IMR-90 (cell line): ENCODE data around the gene CPLX1. TPM values are rescaled to one million over a fixed set of nuclear protein-coding genes. Genes with fewer than 3 reads are reported as not detected.

ENCODE experiments used
- ATAC-seq: fragments of 200-7000 bp; cut with Tn5 transposase; 2 replicates; pipeline ENCODE4 v1.9.1; 2020; ENCODE audit warnings: low read depth, mild to moderate bottlenecking, moderate library complexity
- BruUV-seq: library from RNA; stranded (reverse); fragments of 400-500 nt; replicated peaks from 2 replicates; lab custom pipeline; 2021; lab: Mats Ljungman, UMichigan
- CTCF ChIA-PET: fragments of 300-600 bp; formaldehyde crosslinking; extraction: SDS; loops from one replicate; lab custom pipeline; 2021; ENCODE audit warnings: antibody characterized with exemption; lab: Yijun Ruan, JAX
- POLR2A ChIA-PET: fragments of 300-600 bp; sonication (Branson Sonifier 250); formaldehyde crosslinking; loops from one replicate; lab custom pipeline; 2022; ENCODE audit warnings: antibody characterized with exemption; ENCODE audit not compliant: unreplicated experiment; lab: Charles Lee
- DNase-seq: peaks from one replicate; pipeline ENCODE4 v3.0.0; 2013
- H2AFZ ChIP-seq: replicated peaks from 2 replicates; pipeline ENCODE3; 2013; ENCODE audit warnings: low read length, mild to moderate bottlenecking; ENCODE audit not compliant: poor library complexity
- H2AK5ac ChIP-seq: 2 replicates; pipeline ENCODE4 v1.6.1; 2013; ENCODE audit warnings: low read depth, low read length, inconsistent platforms
- H2AK9ac ChIP-seq: replicated peaks from 2 replicates; pipeline ENCODE3; 2013; ENCODE audit warnings: mild to moderate bottlenecking, low read depth, low read length, moderate library complexity; ENCODE audit not compliant: poor library complexity
- H2BK120ac ChIP-seq: 2 replicates; pipeline ENCODE4 v1.6.1; 2013; ENCODE audit warnings: low read depth, low read length, inconsistent platforms
- H2BK15ac ChIP-seq: 3 replicates; pipeline ENCODE4 v1.6.1; 2013; ENCODE audit warnings: low read depth, low read length, inconsistent platforms
- H2BK20ac ChIP-seq: 2 replicates; pipeline ENCODE4 v1.6.1; 2013; ENCODE audit warnings: low read depth, mild to moderate bottlenecking, inconsistent platforms, low read length, moderate library complexity
- H2BK5ac ChIP-seq: 2 replicates; pipeline ENCODE4 v1.6.1; 2013; ENCODE audit warnings: mild to moderate bottlenecking, low read depth, low read length, inconsistent platforms; ENCODE audit not compliant: poor library complexity, severe bottlenecking
- H3K14ac ChIP-seq: replicated peaks from 2 replicates; pipeline ENCODE4 v1.6.1; 2013; ENCODE audit warnings: low read depth, low read length, inconsistent platforms
- H3K18ac ChIP-seq: 2 replicates; pipeline ENCODE4 v1.6.1; 2013; ENCODE audit warnings: low read depth, low read length, control low read depth
- H3K23ac ChIP-seq: 2 replicates; pipeline ENCODE4 v1.6.1; 2013; ENCODE audit warnings: low read depth, low read length, inconsistent platforms
- H3K27ac ChIP-seq: 2 replicates; pipeline ENCODE4 v1.5.1; 2013; ENCODE audit warnings: mild to moderate bottlenecking, control low read depth, low read length; ENCODE audit not compliant: insufficient read depth
- H3K27me3 ChIP-seq: 2 replicates; pipeline ENCODE4 v1.6.1; 2013; ENCODE audit warnings: low read length; ENCODE audit not compliant: control insufficient read depth, insufficient read depth
- H3K36me3 ChIP-seq: 2 replicates; pipeline ENCODE4 v1.6.1; 2013; ENCODE audit warnings: low read length, mixed read lengths; ENCODE audit not compliant: control insufficient read depth, insufficient read depth
- H3K4ac ChIP-seq: 2 replicates; pipeline ENCODE4 v1.6.1; 2013; ENCODE audit warnings: low read depth, low read length, inconsistent platforms
- H3K4me1 ChIP-seq: 2 replicates; pipeline ENCODE4 v1.6.1; 2013; ENCODE audit warnings: low read length, mixed read lengths; ENCODE audit not compliant: control insufficient read depth, insufficient read depth
- H3K4me2 ChIP-seq: 2 replicates; pipeline ENCODE4 v1.6.1; 2013; ENCODE audit warnings: low read depth, mild to moderate bottlenecking, control low read depth, low read length, moderate library complexity
- H3K4me3 ChIP-seq: 2 replicates; pipeline ENCODE4 v1.5.1; 2013; ENCODE audit warnings: low read depth, mild to moderate bottlenecking, control low read depth, low read length, moderate library complexity; ENCODE audit not compliant: insufficient read depth
- H3K56ac ChIP-seq: 2 replicates; pipeline ENCODE4 v1.6.1; 2013; ENCODE audit warnings: low read length, inconsistent platforms; ENCODE audit not compliant: insufficient read depth; ENCODE audit errors: extremely low read depth
- H3K79me1 ChIP-seq, 2 experiments: 2 replicates each; pipeline ENCODE4 v1.6.1; 2013; ENCODE audit warnings: low read length in 2 of 2, inconsistent platforms in 1 of 2, low read depth in 1 of 2
- H3K9ac ChIP-seq: 2 replicates; pipeline ENCODE4 v1.6.1; 2013; ENCODE audit warnings: low read depth, low read length, control low read depth
- H3K9me1 ChIP-seq: 2 replicates; pipeline ENCODE4 v1.6.1; 2013; ENCODE audit warnings: low read length, inconsistent platforms; ENCODE audit not compliant: insufficient read depth
- H3K9me3 ChIP-seq: 2 replicates; pipeline ENCODE4 v1.6.1; 2013; ENCODE audit warnings: low read length; ENCODE audit not compliant: control insufficient read depth, insufficient read depth
- H4K20me1 ChIP-seq: 2 replicates; pipeline ENCODE4 v1.6.1; 2013; ENCODE audit warnings: low read length, inconsistent platforms; ENCODE audit not compliant: insufficient read depth
- H4K5ac ChIP-seq: 2 replicates; pipeline ENCODE4 v1.6.1; 2013; ENCODE audit warnings: mild to moderate bottlenecking, low read depth, low read length, control low read depth
- H4K8ac ChIP-seq, 2 experiments: 2 replicates each; pipeline ENCODE4 v1.6.1; 2013; ENCODE audit warnings: low read depth in 2 of 2, low read length in 2 of 2, control low read depth in 1 of 2, inconsistent platforms in 1 of 2
- H4K91ac ChIP-seq: 2 replicates; pipeline ENCODE4 v1.6.1; 2013; ENCODE audit warnings: low read depth, low read length, inconsistent platforms; ENCODE audit not compliant: insufficient read depth
- BHLHE40 ChIP-seq: fragments of 150-350 bp; IDR thresholded peaks from 2 replicates; pipeline ENCODE4 v1.6.1; 2016; ENCODE audit warnings: mild to moderate bottlenecking, low read depth, low read length
- CTCF ChIP-seq: conservative IDR thresholded peaks from 2 replicates; pipeline ENCODE4 v1.5.1; 2012; ENCODE audit warnings: mild to moderate bottlenecking, low read depth, low read length, improper control_type of control experiment
- POLR2A ChIP-seq: IDR thresholded peaks from 2 replicates; pipeline ENCODE4 v1.6.1; 2012; ENCODE audit warnings: mild to moderate bottlenecking, low read depth, low read length
- RCOR1 ChIP-seq: IDR thresholded peaks from 2 replicates; pipeline ENCODE4 v1.6.1; 2012; ENCODE audit warnings: mild to moderate bottlenecking, low read length, improper control_type of control experiment; ENCODE audit not compliant: insufficient replicate concordance
- WGBS, 2 experiments: methylation state at CpG; one replicate each; pipeline versions ENCODE4 v1.1.5 to v1.1.7; 2013; ENCODE audit warnings: missing lambda C conversion rate in 2 of 2; ENCODE audit not compliant: insufficient read length in 1 of 2; ENCODE audit errors: extremely low coverage in 2 of 2; 5-methylcytosine and 5-hydroxymethylcytosine counted together
- dilution Hi-C: fragments of 300-500 bp; cut with HindIII; formaldehyde crosslinking; loops from one replicate; pipeline ENCODE4 v1.14.3; 2018; ENCODE audit warnings: low sequenced_read_pairs; ENCODE audit not compliant: unreplicated experiment
- in situ Hi-C: fragments of 300-500 bp; cut with MboI; formaldehyde crosslinking; loops from 3 replicates; pipeline ENCODE4 v1.14.3; 2019; ENCODE audit warnings: low sequenced_read_pairs, inconsistent platforms, mixed read lengths
- intact Hi-C: fragments of 100-400 bp; cut with micrococcal nuclease; formaldehyde crosslinking; loops from 2 replicates; pipeline ENCODE4 v1.10.0; 2022
- polyA plus RNA-seq, 3 experiments: library from polyadenylated mRNA; depleted of rRNA; stranded (reverse); fragments of >200 nt; gene quantifications; 2 replicates each; pipeline ENCODE4 v1.2.3, GENCODE V29; 2012; ENCODE audit warnings: low replicate concordance in 1 of 3
- total RNA-seq: library from RNA; depleted of rRNA; stranded (reverse); fragments of >200 nt; gene quantifications from 2 replicates; pipeline ENCODE4 v1.2.3, GENCODE V29; 2012

The CPLX1 gene
- total and polyA plus RNA-seq, 2 of the 4 experiments (the other 2 are of a cell fraction): 0.05 TPM; not detected in 1

GRCh38 chr4:820230-821172, 5.4 kb downstream of the CPLX1 start:
- dilution Hi-C loops (no loop called here), in situ Hi-C loops (no loop called here), intact Hi-C loops (no loop called here)
- no peak for TF ChIP-seq CTCF
- TF ChIP-seq POLR2A: no peak
- TF ChIP-seq RCOR1: no peak
- no peak for TF ChIP-seq BHLHE40
- no peak overlapping the region for H3K18ac ChIP-seq
- no peak overlapping the region for H3K23ac ChIP-seq
- H3K4me3 ChIP-seq: no peak overlapping the region
- H3K79me1 ChIP-seq: no peaks in the 10 kb centered on the region
- no peak overlapping the region for H2BK15ac ChIP-seq
- H3K9me1 ChIP-seq: no peaks in the 10 kb centered on the region
- no peak overlapping the region for H3K27ac ChIP-seq
- no peak overlapping the region for H3K14ac ChIP-seq
- BruUV-seq: no TSS peak
- H3K4ac ChIP-seq: no peak overlapping the region
- DNase-seq: no peak
- H2AFZ ChIP-seq: no peak overlapping the region
- H4K20me1 ChIP-seq: no peaks in the 10 kb centered on the region; the same call in 1 of the 2 replicates
- H2AK9ac ChIP-seq: peak overlapping the region; percentile 16
- H3K4me2 ChIP-seq: no peak overlapping the region
- peaks cover 82% of the 10 kb centered on the region for H3K27me3 ChIP-seq
- no peak overlapping the region for H4K8ac ChIP-seq
- no peak overlapping the region for H2AK5ac ChIP-seq
- no peak overlapping the region for H3K9ac ChIP-seq
- no peak overlapping the region for H2BK120ac ChIP-seq
- ATAC-seq: no peak
- WGBS, 2 experiments: 72% methylated on average over 15 of the region's 24 CpGs; no CpG with 5 or more reads in 1 of the 2 experiments
- H3K56ac ChIP-seq: no peak overlapping the region
- no peak overlapping the region for H2BK5ac ChIP-seq
- no peak overlapping the region for H2BK20ac ChIP-seq
- no peaks in the 10 kb centered on the region for H3K4me1 ChIP-seq
- ChIA-PET CTCF (no interaction called here), POLR2A (no interaction called here)
- H3K9me3 ChIP-seq: peaks cover 4% of the 10 kb centered on the region
- no peak overlapping the region for H4K5ac ChIP-seq
- no peaks in the 10 kb centered on the region for H3K36me3 ChIP-seq
- H4K91ac ChIP-seq: no peak overlapping the region
